Measurements from ENCODE around the gene CLK3. TPM values are rescaled to one million over a fixed set of nuclear protein-coding genes. Genes with fewer than 3 reads are reported as not detected.

CLK3 gene
- total RNA-seq, 2 experiments from 2014 or later: 130 to 175 TPM

DNA sequence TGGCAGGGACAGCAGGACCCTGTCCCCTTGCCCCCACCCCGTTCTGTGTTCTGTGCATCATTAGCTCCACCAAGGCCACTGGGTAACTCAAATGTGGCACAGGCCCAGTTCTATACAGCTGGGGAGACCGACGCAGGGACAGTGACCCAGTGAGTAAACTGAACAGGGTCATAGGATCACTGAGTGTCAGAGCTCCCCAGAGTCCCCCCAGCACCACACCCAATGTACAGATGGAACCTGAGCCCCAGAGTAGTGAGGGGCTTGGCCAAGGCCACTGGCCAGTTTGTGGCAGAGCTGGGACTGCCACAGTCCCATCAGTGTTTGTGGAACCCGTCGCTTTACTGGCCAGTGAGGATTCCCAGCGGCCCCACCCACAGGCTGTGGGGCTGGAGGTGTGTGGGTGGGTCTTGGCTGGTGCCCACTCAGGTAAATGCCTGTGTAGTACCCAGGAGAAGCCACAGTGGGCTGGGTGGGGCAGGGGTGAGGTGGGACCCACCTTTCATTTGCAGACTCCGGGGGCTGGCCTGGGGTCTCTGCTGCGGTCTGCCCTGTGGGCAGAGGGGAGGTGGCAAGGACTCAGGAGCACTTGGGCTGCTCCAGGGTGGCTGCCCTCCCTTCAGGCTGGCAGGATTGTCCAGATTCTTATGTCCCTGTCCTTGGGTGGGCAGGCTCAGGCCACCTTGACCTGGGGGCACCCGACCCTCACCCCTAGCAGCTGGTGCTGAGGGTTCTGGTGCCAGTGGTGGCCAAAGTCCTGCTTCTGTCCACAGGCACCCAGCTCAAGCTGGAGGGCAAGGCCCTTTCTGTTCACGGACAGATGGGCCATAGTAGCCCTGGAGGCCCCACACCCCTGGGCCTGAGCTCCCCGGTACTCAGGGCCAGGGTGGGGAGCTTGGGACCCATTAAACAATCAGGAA, 11.6 kb upstream of the CLK3 start:
- CTCF ChIA-PET: interaction anchor here (0.6 to 1.1 kb wide), 2 partner anchors 9 to 16 kb away, joined by 3 to 7 read pairs; no protein-coding TSS in a partner anchor
- DNase-seq (no peak), ATAC-seq (no peak)

GRCh38 chr15:74604983-74605794, 10.4 kb upstream of the CLK3 start:
- H3K36me3 Mint-ChIP-seq (ENCODE audit: low read depth): no peaks in the 10 kb centered on the region
- intact Hi-C loops (cut with DNase I, micrococcal nuclease): no loop called here
- ATAC-seq (no peak), DNase-seq (no peak)
- no peaks in the 10 kb centered on the region for H3K9me3 Mint-ChIP-seq (ENCODE audit: low read depth)
- ChIA-PET CTCF (interaction anchor here (0.6 to 1.1 kb wide), 4 partner anchors 8 to 183 kb away, joined by 3 to 7 read pairs (median 3); no protein-coding TSS in a partner anchor), POLR2A (interaction anchor here (0.7 kb wide), 1 partner anchor 168 kb away, joined by 3 read pairs; no protein-coding TSS in a partner anchor)
- no peak overlapping the region for H3K4me3 Mint-ChIP-seq
- H3K27ac Mint-ChIP-seq: peak overlapping the region; percentile 9
- H3K4me1 Mint-ChIP-seq: no peaks in the 10 kb centered on the region
- no peaks in the 10 kb centered on the region for H3K27me3 Mint-ChIP-seq

More for the DNA sequence above, 11.6 kb upstream of the CLK3 start:
- intact Hi-C loops (cut with DNase I, micrococcal nuclease): no loop called here
- no peaks in the 10 kb centered on the region for H3K27me3 Mint-ChIP-seq
- peaks cover 6% of the 10 kb centered on the region for H3K4me1 Mint-ChIP-seq
- no peaks in the 10 kb centered on the region for H3K9me3 Mint-ChIP-seq (ENCODE audit: low read depth)
- H3K27ac Mint-ChIP-seq: no peak overlapping the region
- H3K4me3 Mint-ChIP-seq: no peak overlapping the region
- POLR2A ChIA-PET: interaction anchor here (0.7 kb wide), 1 partner anchor 169 kb away, joined by 3 read pairs; no protein-coding TSS in a partner anchor
- no peaks in the 10 kb centered on the region for H3K36me3 Mint-ChIP-seq (ENCODE audit: low read depth)

GRCh38 chr15:74605795-74606150, 9.9 kb upstream of the CLK3 start:
- no peak for ATAC-seq
- H3K36me3 Mint-ChIP-seq (ENCODE audit: low read depth): no peaks in the 10 kb centered on the region
- intact Hi-C loops (cut with DNase I, micrococcal nuclease): no loop called here

DNA sequence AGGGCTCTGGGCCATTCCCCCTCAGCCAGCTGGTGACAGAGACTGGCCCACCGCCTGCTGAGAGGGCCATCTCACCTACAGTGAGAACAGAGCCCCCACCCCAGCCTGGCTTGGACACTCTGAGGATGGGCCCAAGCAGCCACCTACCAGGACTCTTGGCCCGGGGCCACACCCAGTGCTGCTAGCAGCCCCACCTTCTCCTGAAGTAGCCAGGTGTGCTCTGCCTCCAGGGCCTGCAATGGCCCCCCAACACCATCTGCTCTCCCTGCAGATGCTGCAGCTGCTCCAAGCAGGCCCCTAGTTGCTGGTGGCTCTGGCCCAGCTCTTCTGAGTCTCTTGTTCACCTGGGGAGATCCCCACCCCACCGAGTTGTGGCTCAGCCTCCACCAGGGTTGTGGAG, 6.8 kb upstream of the CLK3 start:
- no peak overlapping the region for H3K4me3 Mint-ChIP-seq
- no peak overlapping the region for H3K27ac Mint-ChIP-seq
- ATAC-seq: no peak
- no peak for DNase-seq
- ChIA-PET POLR2A (no interaction called here), CTCF (interaction anchor here (0.9 to 3.7 kb wide), 2 partner anchors 9 to 13 kb away, joined by 3 to 23 read pairs; no protein-coding TSS in a partner anchor)
- H3K9me3 Mint-ChIP-seq (ENCODE audit: low read depth): no peaks in the 10 kb centered on the region
- no peaks in the 10 kb centered on the region for H3K4me1 Mint-ChIP-seq
- H3K36me3 Mint-ChIP-seq (ENCODE audit: low read depth): no peaks in the 10 kb centered on the region
- no peaks in the 10 kb centered on the region for H3K27me3 Mint-ChIP-seq
- intact Hi-C loops (cut with DNase I, micrococcal nuclease): no loop called here

More at GRCh38 chr15:74605795-74606150, 9.9 kb upstream of the CLK3 start:
- ChIA-PET CTCF (interaction anchor here (0.6 kb wide), 1 partner anchor 182 kb away, joined by 3 read pairs; no protein-coding TSS in a partner anchor), POLR2A (no interaction called here)
- Mint-ChIP-seq H3K27me3 (no peaks in the 10 kb centered on the region), H3K27ac (no peak overlapping the region), H3K4me1 (no peaks in the 10 kb centered on the region), H3K4me3 (no peak overlapping the region), H3K9me3 (ENCODE audit: low read depth) (no peaks in the 10 kb centered on the region)
- no peak for DNase-seq

- H3K4me1 Mint-ChIP-seq: peaks cover 4% of the 10 kb centered on the region
- no peak overlapping the region for H3K4me3 Mint-ChIP-seq
- DNase-seq (no peak), ATAC-seq (no peak)
- no peaks in the 10 kb centered on the region for H3K9me3 Mint-ChIP-seq (ENCODE audit: low read depth)
- H3K36me3 Mint-ChIP-seq (ENCODE audit: low read depth): no peaks in the 10 kb centered on the region
- ChIA-PET POLR2A (no interaction called here), CTCF (interaction anchor here (0.9 to 3.7 kb wide), 3 partner anchors 10 to 30 kb away, joined by 3 to 23 read pairs (median 3); no protein-coding TSS in a partner anchor)
- no peak overlapping the region for H3K27ac Mint-ChIP-seq
- intact Hi-C loops (cut with DNase I, micrococcal nuclease): loop anchor here in 1 of 2 experiments (10.0 kb wide), 1 partner anchor 1035 kb away; the partner anchor contains the start of genes IMP3 and SNX33
- H3K27me3 Mint-ChIP-seq: no peaks in the 10 kb centered on the region
Observed at GRCh38 chr15:74609938-74610301, 5.7 kb upstream of the CLK3 start.

DNA sequence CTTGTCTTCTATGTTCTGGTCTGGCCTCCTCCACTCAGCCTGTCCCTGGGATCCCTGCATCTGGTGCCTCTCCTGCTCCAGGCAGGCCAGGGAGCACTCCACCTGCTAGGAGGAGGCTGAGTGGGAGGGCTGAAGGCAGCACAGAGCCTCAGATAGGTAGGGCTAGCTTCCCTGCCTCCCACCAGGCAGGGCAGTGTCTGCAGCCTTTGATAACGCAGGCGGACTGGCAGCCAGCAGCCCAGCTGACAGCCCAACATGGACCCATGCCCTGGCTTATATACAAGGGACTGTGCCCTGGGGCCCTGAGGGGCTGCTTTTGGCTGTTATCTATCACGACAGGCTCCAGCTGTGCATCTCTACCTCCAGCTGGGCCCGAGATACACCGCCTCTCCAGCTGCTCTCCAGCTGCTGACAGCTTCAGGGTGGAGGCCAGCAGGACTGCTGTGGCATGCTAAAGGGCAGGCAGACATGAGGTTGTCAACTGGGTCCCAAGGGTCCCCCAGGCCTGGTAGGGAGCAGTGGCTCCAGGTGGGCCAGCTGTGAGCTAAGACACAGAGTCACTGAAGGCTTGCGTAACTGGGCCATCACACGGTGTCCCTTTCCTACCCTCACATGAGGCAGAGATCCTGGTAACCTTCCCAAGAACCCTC, 5.2 kb upstream of the CLK3 start:
- Mint-ChIP-seq H3K27me3 (no peaks in the 10 kb centered on the region), H3K27ac (no peak overlapping the region), H3K4me1 (peaks cover 4% of the 10 kb centered on the region), H3K9me3 (ENCODE audit: low read depth) (no peaks in the 10 kb centered on the region), H3K36me3 (ENCODE audit: low read depth) (no peaks in the 10 kb centered on the region), H3K4me3 (no peak overlapping the region)
- CTCF ChIA-PET: interaction anchor here (1.1 to 4.0 kb wide), 3 partner anchors 11 to 64 kb away, joined by 3 to 23 read pairs (median 13); no protein-coding TSS in a partner anchor
- DNase-seq (no peak), ATAC-seq (no peak)
- POLR2A ChIA-PET: no interaction called here
- intact Hi-C loops (cut with DNase I, micrococcal nuclease): loop anchor here in 1 of 2 experiments (10.0 kb wide), 1 partner anchor 1034 kb away; the partner anchor contains the start of genes IMP3 and SNX33

DNA sequence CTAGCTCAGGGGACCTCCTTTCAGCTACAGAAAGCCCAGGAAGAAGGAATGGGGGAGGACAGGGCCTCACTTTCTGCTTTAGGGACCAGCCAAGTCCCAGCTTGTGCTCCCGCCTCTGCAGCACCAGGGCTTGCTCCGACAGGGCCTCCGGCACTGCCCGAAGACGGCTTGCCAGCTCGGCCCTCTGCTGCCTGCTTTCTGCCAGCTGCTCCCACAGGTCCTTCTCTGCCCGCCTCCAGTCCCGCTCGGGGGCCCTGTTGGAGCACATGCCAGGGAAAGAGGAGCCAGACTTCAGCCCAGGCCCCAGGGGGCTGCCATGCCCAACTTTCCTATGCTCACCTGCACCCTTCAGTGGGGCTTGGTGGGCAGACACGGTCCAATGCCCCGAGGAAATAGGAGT, 4.3 kb upstream of the CLK3 start:
- Mint-ChIP-seq H3K27ac (no peak overlapping the region), H3K36me3 (ENCODE audit: low read depth) (peaks cover 2% of the 10 kb centered on the region), H3K4me1 (peaks cover 4% of the 10 kb centered on the region), H3K4me3 (no peak overlapping the region), H3K27me3 (no peaks in the 10 kb centered on the region), H3K9me3 (ENCODE audit: low read depth) (no peaks in the 10 kb centered on the region)
- intact Hi-C loops (cut with DNase I, micrococcal nuclease): loop anchor here in 1 of 2 experiments (10.0 kb wide), 1 partner anchor 1033 kb away; the partner anchor contains the start of genes IMP3 and SNX33
- POLR2A ChIA-PET: no interaction called here
- no peak for DNase-seq
- CTCF ChIA-PET: interaction anchor here (0.7 to 4.0 kb wide), 4 partner anchors 10 to 188 kb away, joined by 3 to 23 read pairs (median 9); no protein-coding TSS in a partner anchor
- ATAC-seq: no peak

GRCh38 chr15:74611834-74612233, 3.8 kb upstream of the CLK3 start:
- Mint-ChIP-seq H3K4me1 (peaks cover 9% of the 10 kb centered on the region), H3K27ac (no peak overlapping the region), H3K36me3 (ENCODE audit: low read depth) (peaks cover 6% of the 10 kb centered on the region), H3K9me3 (ENCODE audit: low read depth) (no peaks in the 10 kb centered on the region), H3K4me3 (no peak overlapping the region), H3K27me3 (no peaks in the 10 kb centered on the region)
- ATAC-seq (no peak), DNase-seq (no peak)
- POLR2A ChIA-PET: no interaction called here
- intact Hi-C loops (cut with DNase I, micrococcal nuclease): loop anchor here in 1 of 2 experiments (10.0 kb wide), 1 partner anchor 1033 kb away; the partner anchor contains the start of genes IMP3 and SNX33
- CTCF ChIA-PET: interaction anchor here (0.6 to 4.0 kb wide), 5 partner anchors 9 to 187 kb away, joined by 3 to 23 read pairs (median 5); no protein-coding TSS in a partner anchor

GRCh38 chr15:74612677-74613076, 3.0 kb upstream of the CLK3 start:
- Mint-ChIP-seq H3K36me3 (ENCODE audit: low read depth) (peaks cover 13% of the 10 kb centered on the region), H3K4me3 (no peak overlapping the region)

More at GRCh38 chr15:74612677-74613076, 3.0 kb upstream of the CLK3 start:
- intact Hi-C loops (cut with DNase I, micrococcal nuclease): loop anchor here in 1 of 2 experiments (10.0 kb wide), 1 partner anchor 1032 kb away; the partner anchor contains the start of genes IMP3 and SNX33
- H3K9me3 Mint-ChIP-seq (ENCODE audit: low read depth): no peaks in the 10 kb centered on the region
- H3K27me3 Mint-ChIP-seq: no peaks in the 10 kb centered on the region
- ChIA-PET CTCF (interaction anchor here (0.6 to 4.0 kb wide), 7 partner anchors 8 to 210 kb away, joined by 3 to 23 read pairs (median 7); partner anchors contain the start of gene ARID3B), POLR2A (interaction anchor here (0.6 to 2.9 kb wide), 3 partner anchors 12 to 63 kb away, joined by 4 to 17 read pairs (median 13); no protein-coding TSS in a partner anchor)
- H3K27ac Mint-ChIP-seq: no peak overlapping the region
- H3K4me1 Mint-ChIP-seq: peaks cover 17% of the 10 kb centered on the region
- ATAC-seq: no peak
- DNase-seq: no peak

All from activated CD4-positive, alpha-beta T cell treated with anti-CD3 and anti-CD28 coated beads for 36 hours (primary cell).